Measurements from ENCODE around the gene FBXL5.

FBXL5 gene

DNA sequence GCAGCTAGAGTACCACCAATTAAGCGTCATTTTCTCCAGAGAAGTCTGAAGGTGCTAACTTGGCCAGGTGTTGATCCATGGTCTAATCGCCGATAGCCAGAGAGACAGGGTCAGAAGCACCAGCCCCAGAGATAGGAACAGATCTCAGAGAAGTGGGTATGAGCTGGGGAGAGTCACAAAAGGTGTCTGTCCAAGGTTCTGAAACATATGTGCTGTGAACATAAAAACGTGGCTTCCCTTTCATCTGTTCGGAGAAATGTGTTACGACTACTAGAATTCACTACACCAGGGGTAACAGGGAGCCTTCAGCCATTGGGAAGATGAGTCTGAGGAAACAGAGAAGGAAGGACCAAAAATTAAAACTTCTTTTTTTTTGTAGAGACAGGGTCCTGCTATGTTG lies 91.3 kb downstream of the FBXL5 start:
- peaks cover 1% of the 10 kb centered on the region for H3K4me1 ChIP-seq (ENCODE audit: control insufficient read depth, insufficient read depth, low read depth, low read length)
- H3K79me1 ChIP-seq (replicated peaks; ENCODE audit: low read length, poor library complexity, severe bottlenecking), result no peaks in the 10 kb centered on the region
- no peak overlapping the region for H2AFZ ChIP-seq (ENCODE audit: low read depth, low read length)
- H3K27me3 ChIP-seq (ENCODE audit: control insufficient read depth in 1 of 2, insufficient read depth in 1 of 2, low read length in 2 of 2), result no peaks in the 10 kb centered on the region
- WGBS, result 79% methylated on average over 6 of the region's 6 CpGs
- H4K91ac ChIP-seq (ENCODE audit: low read length), result no peak overlapping the region
- H3K18ac ChIP-seq (ENCODE audit: low read depth in 1 of 2, low read length in 2 of 2), result no peak overlapping the region
- no peak overlapping the region for H2BK15ac ChIP-seq (ENCODE audit: low read depth, poor library complexity, severe bottlenecking)
- H2BK120ac ChIP-seq (ENCODE audit: low read depth, low read length), result no peak overlapping the region
- no peak overlapping the region for H3K27ac ChIP-seq (ENCODE audit: low read length, poor library complexity, severe bottlenecking)
- H3K23ac ChIP-seq (ENCODE audit: low read length in 2 of 2), result no peak overlapping the region
- no peak overlapping the region for H3K14ac ChIP-seq (ENCODE audit: low read length in 2 of 2)
- no peak overlapping the region for H2BK12ac ChIP-seq (ENCODE audit: low read length in 2 of 2)
- no peak overlapping the region for H3K4ac ChIP-seq (ENCODE audit: low read depth in 1 of 2, low read length in 2 of 2)
- H3K36me3 ChIP-seq (ENCODE audit: control insufficient read depth in 1 of 2, insufficient read depth in 2 of 2, low read depth in 1 of 2, low read length in 2 of 2), result peaks cover 31 to 81% of the 10 kb centered on the region in 2 experiments
- no peak overlapping the region for H2BK5ac ChIP-seq (ENCODE audit: low read depth, low read length, poor library complexity, severe bottlenecking)
- H4K8ac ChIP-seq (ENCODE audit: low read length), result no peak overlapping the region
- H3K4me2 ChIP-seq (ENCODE audit: low read length, poor library complexity, severe bottlenecking), result no peak overlapping the region
- no peak overlapping the region for H3K9ac ChIP-seq (ENCODE audit: low read length)
- H3K9me3 ChIP-seq (ENCODE audit: control insufficient read depth, low read length), result no peaks in the 10 kb centered on the region
- H3K4me3 ChIP-seq (ENCODE audit: insufficient read depth in 1 of 2, low read depth in 1 of 2, low read length in 2 of 2), result no peak overlapping the region
- no peak for DNase-seq
- H2AK5ac ChIP-seq (ENCODE audit: low read length, severe bottlenecking), result no peak overlapping the region

- Histone ChIP-seq H3K27me3 (ENCODE audit: control insufficient read depth in 1 of 2, insufficient read depth in 1 of 2, low read length in 2 of 2) (no peaks in the 10 kb centered on the region), H3K23ac (ENCODE audit: low read length in 2 of 2) (no peak overlapping the region), H4K8ac (ENCODE audit: low read length) (no peak overlapping the region), H2BK120ac (ENCODE audit: low read depth, low read length) (no peak overlapping the region), H2BK15ac (ENCODE audit: low read depth, poor library complexity, severe bottlenecking) (no peak overlapping the region), H3K4me2 (ENCODE audit: low read length, poor library complexity, severe bottlenecking) (no peak overlapping the region), H3K9ac (ENCODE audit: low read length) (no peak overlapping the region), H2BK5ac (ENCODE audit: low read depth, low read length, poor library complexity, severe bottlenecking) (no peak overlapping the region), H3K9me3 (ENCODE audit: control insufficient read depth, low read length) (no peaks in the 10 kb centered on the region), H4K91ac (ENCODE audit: low read length) (no peak overlapping the region), H3K27ac (ENCODE audit: low read length, poor library complexity, severe bottlenecking) (no peak overlapping the region), H2BK12ac (ENCODE audit: low read length in 2 of 2) (no peak overlapping the region), H3K4me3 (ENCODE audit: insufficient read depth in 1 of 2, low read depth in 1 of 2, low read length in 2 of 2) (no peak overlapping the region), H3K4ac (ENCODE audit: low read depth in 1 of 2, low read length in 2 of 2) (no peak overlapping the region), H2AK5ac (ENCODE audit: low read length, severe bottlenecking) (no peak overlapping the region), H3K18ac (ENCODE audit: low read depth in 1 of 2, low read length in 2 of 2) (no peak overlapping the region), H3K79me1 (replicated peaks; ENCODE audit: low read length, poor library complexity, severe bottlenecking) (no peaks in the 10 kb centered on the region), H3K36me3 (ENCODE audit: control insufficient read depth in 1 of 2, insufficient read depth in 2 of 2, low read depth in 1 of 2, low read length in 2 of 2) (peaks cover 24 to 81% of the 10 kb centered on the region in 2 experiments), H3K14ac (ENCODE audit: low read length in 2 of 2) (no peak overlapping the region), H3K4me1 (ENCODE audit: control insufficient read depth, insufficient read depth, low read depth, low read length) (peaks cover 4% of the 10 kb centered on the region), H2AFZ (ENCODE audit: low read depth, low read length) (no peak overlapping the region)
- no peak for DNase-seq
Observed at GRCh38 chr4:15562623-15563022, 92.5 kb downstream of the FBXL5 start.

- Histone ChIP-seq H3K27ac (ENCODE audit: low read length, poor library complexity, severe bottlenecking) (no peak overlapping the region), H2BK120ac (ENCODE audit: low read depth, low read length) (no peak overlapping the region), H2BK12ac (ENCODE audit: low read length in 2 of 2) (no peak overlapping the region), H3K4me2 (ENCODE audit: low read length, poor library complexity, severe bottlenecking) (no peak overlapping the region), H4K91ac (ENCODE audit: low read length) (no peak overlapping the region), H3K79me1 (replicated peaks; ENCODE audit: low read length, poor library complexity, severe bottlenecking) (no peaks in the 10 kb centered on the region), H3K18ac (ENCODE audit: low read depth in 1 of 2, low read length in 2 of 2) (no peak overlapping the region), H3K4ac (ENCODE audit: low read depth in 1 of 2, low read length in 2 of 2) (no peak overlapping the region), H3K36me3 (ENCODE audit: control insufficient read depth in 1 of 2, insufficient read depth in 2 of 2, low read depth in 1 of 2, low read length in 2 of 2) (peaks cover 24 to 81% of the 10 kb centered on the region in 2 experiments), H3K27me3 (ENCODE audit: control insufficient read depth in 1 of 2, insufficient read depth in 1 of 2, low read length in 2 of 2) (no peaks in the 10 kb centered on the region), H3K9ac (ENCODE audit: low read length) (no peak overlapping the region), H3K4me3 (ENCODE audit: insufficient read depth in 1 of 2, low read depth in 1 of 2, low read length in 2 of 2) (no peak overlapping the region), H2BK15ac (ENCODE audit: low read depth, poor library complexity, severe bottlenecking) (no peak overlapping the region), H2BK5ac (ENCODE audit: low read depth, low read length, poor library complexity, severe bottlenecking) (no peak overlapping the region), H3K9me3 (ENCODE audit: control insufficient read depth, low read length) (no peaks in the 10 kb centered on the region), H3K23ac (ENCODE audit: low read length in 2 of 2) (no peak overlapping the region), H3K4me1 (ENCODE audit: control insufficient read depth, insufficient read depth, low read depth, low read length) (peaks cover 4% of the 10 kb centered on the region), H2AFZ (ENCODE audit: low read depth, low read length) (no peak overlapping the region), H2AK5ac (ENCODE audit: low read length, severe bottlenecking) (no peak overlapping the region), H3K14ac (ENCODE audit: low read length in 2 of 2) (no peak overlapping the region), H4K8ac (ENCODE audit: low read length) (no peak overlapping the region)
- 69% methylated on average over 3 of the region's 3 CpGs for WGBS
- DNase-seq, result no peak
Observed at GRCh38 chr4:15562114-15562513, 93.0 kb downstream of the FBXL5 start.

DNA sequence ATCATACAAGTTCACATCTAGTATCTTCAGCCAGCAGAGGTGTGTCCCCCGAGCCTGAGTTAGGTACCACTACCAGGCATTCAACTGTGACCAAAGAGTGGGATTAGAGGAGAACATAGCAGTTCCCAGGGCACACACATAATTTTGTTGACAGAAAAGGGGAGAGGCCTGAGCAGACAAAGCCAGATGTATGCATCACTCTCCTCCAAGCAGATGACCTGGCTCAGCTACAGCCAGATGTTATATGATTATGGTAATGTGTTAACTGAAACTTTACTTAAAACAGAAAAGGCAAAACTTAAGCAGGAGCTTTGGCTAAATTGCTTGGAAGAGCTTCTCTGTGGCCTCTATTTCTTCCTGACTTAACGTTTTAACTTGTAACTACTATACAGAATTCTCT lies 96.6 kb downstream of the FBXL5 start:
- no peak overlapping the region for H2BK5ac ChIP-seq (ENCODE audit: low read depth, low read length, poor library complexity, severe bottlenecking)
- no peak overlapping the region for H3K27ac ChIP-seq (ENCODE audit: low read length, poor library complexity, severe bottlenecking)
- H2AK5ac ChIP-seq (ENCODE audit: low read length, severe bottlenecking), result no peak overlapping the region
- peaks cover 1% of the 10 kb centered on the region for H3K79me1 ChIP-seq (replicated peaks; ENCODE audit: low read length, poor library complexity, severe bottlenecking)
- H3K18ac ChIP-seq (ENCODE audit: low read depth in 1 of 2, low read length in 2 of 2), result no peak overlapping the region
- H2BK12ac ChIP-seq (ENCODE audit: low read length in 2 of 2), result no peak overlapping the region
- peaks cover 24 to 81% of the 10 kb centered on the region in 2 experiments for H3K36me3 ChIP-seq (ENCODE audit: control insufficient read depth in 1 of 2, insufficient read depth in 2 of 2, low read depth in 1 of 2, low read length in 2 of 2)
- H3K23ac ChIP-seq (ENCODE audit: low read length in 2 of 2), result no peak overlapping the region
- no peaks in the 10 kb centered on the region for H3K9me3 ChIP-seq (ENCODE audit: control insufficient read depth, low read length)
- no peak for DNase-seq
- H3K4me1 ChIP-seq (ENCODE audit: control insufficient read depth, insufficient read depth, low read depth, low read length), result peaks cover 6% of the 10 kb centered on the region
- no peak overlapping the region for H2BK15ac ChIP-seq (ENCODE audit: low read depth, poor library complexity, severe bottlenecking)
- 100% methylated on average over 1 of the region's 2 CpGs for WGBS
- no peak overlapping the region for H2BK120ac ChIP-seq (ENCODE audit: low read depth, low read length)
- no peak overlapping the region for H2AFZ ChIP-seq (ENCODE audit: low read depth, low read length)
- no peak overlapping the region for H3K4ac ChIP-seq (ENCODE audit: low read depth in 1 of 2, low read length in 2 of 2)
- no peak overlapping the region for H4K8ac ChIP-seq (ENCODE audit: low read length)
- H4K91ac ChIP-seq (ENCODE audit: low read length), result no peak overlapping the region
- no peaks in the 10 kb centered on the region for H3K27me3 ChIP-seq (ENCODE audit: control insufficient read depth in 1 of 2, insufficient read depth in 1 of 2, low read length in 2 of 2)
- no peak overlapping the region for H3K14ac ChIP-seq (ENCODE audit: low read length in 2 of 2)
- H3K9ac ChIP-seq (ENCODE audit: low read length), result no peak overlapping the region
- H3K4me3 ChIP-seq (ENCODE audit: insufficient read depth in 1 of 2, low read depth in 1 of 2, low read length in 2 of 2), result no peak overlapping the region
- H3K4me2 ChIP-seq (ENCODE audit: low read length, poor library complexity, severe bottlenecking), result no peak overlapping the region

All from mesenchymal stem cell (in vitro differentiated cells and primary cell).